DOHH2 (cell line): ENCODE results near the gene MVB12B.

Experiments
- H3F3A ChIP-seq: fragments of 200-600 bp; sonication (generic), shearing (Covaris generic); 2 replicates; pipeline ENCODE4 v1.6.0; 2016; ENCODE audit warnings: antibody characterized with exemption, mild to moderate bottlenecking; ENCODE audit not compliant: control insufficient read depth, insufficient read depth
- H3K27ac ChIP-seq: fragments of 200-600 bp; sonication (generic); 2 replicates; pipeline ENCODE4 v1.5.1; 2014; ENCODE audit warnings: low read depth, mild to moderate bottlenecking, low read length, moderate library complexity
- H3K27me3 ChIP-seq: fragments of 200-600 bp; sonication (generic); 2 replicates; pipeline ENCODE4 v1.6.1; 2014; ENCODE audit warnings: mild to moderate bottlenecking, low read length, mixed read lengths; ENCODE audit not compliant: control insufficient read depth
- H3K36me3 ChIP-seq: fragments of 200-600 bp; sonication (generic); 2 replicates; pipeline ENCODE4 v1.6.1; 2014; ENCODE audit warnings: mild to moderate bottlenecking, low read length, moderate library complexity, mixed read lengths; ENCODE audit not compliant: control insufficient read depth
- H3K4me1 ChIP-seq: fragments of 200-600 bp; sonication (generic); 2 replicates; pipeline ENCODE4 v1.6.1; 2014; ENCODE audit warnings: mild to moderate bottlenecking, low read length, mixed read lengths; ENCODE audit not compliant: control insufficient read depth
- H3K4me2 ChIP-seq: fragments of 200-600 bp; sonication (generic); 2 replicates; pipeline ENCODE4 v1.6.0; 2014; ENCODE audit warnings: mild to moderate bottlenecking, low read length, moderate library complexity
- H3K4me3 ChIP-seq: fragments of 200-600 bp; sonication (generic); 2 replicates; pipeline ENCODE4 v1.5.1; 2014; ENCODE audit warnings: mild to moderate bottlenecking, low read length, mixed read lengths
- H3K79me2 ChIP-seq: fragments of 200-600 bp; sonication (generic); 2 replicates; pipeline ENCODE4 v1.6.1; 2014; ENCODE audit warnings: mild to moderate bottlenecking, low read length, mixed read lengths; ENCODE audit not compliant: control insufficient read depth
- H3K9me2 ChIP-seq: fragments of 200-600 bp; sonication (generic); replicated peaks from 2 replicates; pipeline ENCODE4 v1.6.1; 2014; ENCODE audit warnings: mild to moderate bottlenecking, low read length, mixed read lengths; ENCODE audit not compliant: control insufficient read depth
- H3K9me3 ChIP-seq: fragments of 200-600 bp; sonication (generic); 2 replicates; pipeline ENCODE4 v1.6.1; 2014; ENCODE audit warnings: antibody characterized with exemption, low read length, mixed read lengths; ENCODE audit not compliant: control insufficient read depth, insufficient read depth
- H4K20me1 ChIP-seq: fragments of 200-600 bp; sonication (generic); 2 replicates; pipeline ENCODE4 v1.6.0; 2014; ENCODE audit warnings: low read depth, mild to moderate bottlenecking, antibody characterized with exemption, low read length, moderate library complexity; ENCODE audit not compliant: control insufficient read depth, insufficient read depth
- EZH2phosphoT487 ChIP-seq: fragments of 200-600 bp; sonication (generic); IDR thresholded peaks from 2 replicates; pipeline ENCODE4 v1.6.1; 2017; ENCODE audit warnings: borderline replicate concordance, mild to moderate bottlenecking, antibody characterized with exemption, low read length, moderate library complexity, mixed read lengths
- TF ChIP-seq, protein P1 (sequence below): fragments of 200-600 bp; sonication (generic); IDR thresholded peaks from one replicate; pipeline ENCODE4 v1.5.1; 2014; ENCODE audit warnings: antibody characterized with exemption, mild to moderate bottlenecking, low read depth, low read length; ENCODE audit not compliant: poor library complexity, severe bottlenecking

Gene MVB12B

DNA sequence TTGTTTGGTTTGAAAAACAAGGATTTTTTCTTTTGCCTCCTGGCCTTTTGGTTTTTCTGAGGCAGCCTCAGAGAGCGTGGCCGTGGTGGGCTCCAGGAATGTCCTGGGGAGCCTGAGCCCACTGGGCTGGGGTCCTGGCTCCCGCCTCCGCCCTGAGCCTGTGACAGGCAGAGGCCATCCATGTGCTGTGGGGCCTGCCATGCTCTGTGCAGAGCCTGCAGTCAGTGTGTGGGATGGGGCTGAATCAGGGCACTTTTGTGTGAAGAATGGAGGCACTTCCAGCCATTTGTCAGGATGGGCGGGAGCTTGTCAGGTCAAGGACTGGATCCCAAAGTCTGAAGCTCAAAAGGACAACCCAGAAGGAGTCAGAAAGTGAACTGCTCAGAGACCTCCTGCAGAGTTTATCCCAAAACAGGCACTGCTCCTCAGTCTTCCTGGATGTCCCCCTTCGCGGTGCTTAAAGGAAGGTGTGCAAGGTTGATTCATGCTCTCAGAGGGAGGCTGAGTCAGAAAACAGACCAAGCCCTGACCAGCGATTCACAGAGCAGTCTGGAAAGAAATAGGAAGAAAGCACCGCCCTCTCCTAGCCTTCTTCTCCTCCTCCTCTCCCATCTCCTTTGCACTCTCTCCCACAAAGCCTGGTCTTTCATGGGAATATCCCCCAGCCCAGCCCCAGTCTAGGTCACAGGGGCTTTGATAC, 53.2 kb downstream of the MVB12B start:
- Histone ChIP-seq H3K4me3 (no peak overlapping the region), H3K36me3 (no peaks in the 10 kb centered on the region), H4K20me1 (no peaks in the 10 kb centered on the region), H3K4me2 (no peak overlapping the region), H3K9me2 (no peaks in the 10 kb centered on the region), H3K27ac (no peak overlapping the region), H3K79me2 (no peaks in the 10 kb centered on the region), H3K27me3 (peaks cover 21% of the 10 kb centered on the region), H3F3A (no peaks in the 10 kb centered on the region), H3K4me1 (no peaks in the 10 kb centered on the region), H3K9me3 (no peaks in the 10 kb centered on the region)
- no peak for TF ChIP-seq EZH2phosphoT487
- TF ChIP-seq, protein P1, sequence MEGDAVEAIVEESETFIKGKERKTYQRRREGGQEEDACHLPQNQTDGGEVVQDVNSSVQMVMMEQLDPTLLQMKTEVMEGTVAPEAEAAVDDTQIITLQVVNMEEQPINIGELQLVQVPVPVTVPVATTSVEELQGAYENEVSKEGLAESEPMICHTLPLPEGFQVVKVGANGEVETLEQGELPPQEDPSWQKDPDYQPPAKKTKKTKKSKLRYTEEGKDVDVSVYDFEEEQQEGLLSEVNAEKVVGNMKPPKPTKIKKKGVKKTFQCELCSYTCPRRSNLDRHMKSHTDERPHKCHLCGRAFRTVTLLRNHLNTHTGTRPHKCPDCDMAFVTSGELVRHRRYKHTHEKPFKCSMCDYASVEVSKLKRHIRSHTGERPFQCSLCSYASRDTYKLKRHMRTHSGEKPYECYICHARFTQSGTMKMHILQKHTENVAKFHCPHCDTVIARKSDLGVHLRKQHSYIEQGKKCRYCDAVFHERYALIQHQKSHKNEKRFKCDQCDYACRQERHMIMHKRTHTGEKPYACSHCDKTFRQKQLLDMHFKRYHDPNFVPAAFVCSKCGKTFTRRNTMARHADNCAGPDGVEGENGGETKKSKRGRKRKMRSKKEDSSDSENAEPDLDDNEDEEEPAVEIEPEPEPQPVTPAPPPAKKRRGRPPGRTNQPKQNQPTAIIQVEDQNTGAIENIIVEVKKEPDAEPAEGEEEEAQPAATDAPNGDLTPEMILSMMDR, result no peak

DNA sequence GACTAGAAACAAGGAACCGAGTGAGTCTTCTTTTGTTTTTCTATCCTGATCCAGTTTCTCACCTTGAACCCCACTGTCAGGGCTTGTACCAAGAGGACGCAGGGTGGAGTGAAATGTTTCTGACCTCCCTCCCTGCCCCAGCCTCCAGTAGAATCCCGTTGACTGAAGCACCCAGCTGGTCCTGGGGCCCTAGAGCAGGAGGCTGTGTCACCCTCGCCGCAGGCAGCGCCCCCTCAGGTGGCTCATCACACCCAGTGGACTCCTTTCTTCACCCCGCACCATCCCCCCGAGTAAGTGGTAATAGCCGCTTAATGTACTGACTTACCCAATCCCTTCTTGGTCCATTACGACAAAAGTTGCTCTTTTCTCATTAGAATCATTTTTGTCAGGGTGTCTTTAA, 53.8 kb downstream of the MVB12B start:
- Histone ChIP-seq H3K4me2 (no peak overlapping the region), H3K27me3 (peaks cover 21% of the 10 kb centered on the region), H3K4me1 (no peaks in the 10 kb centered on the region)

DNA sequence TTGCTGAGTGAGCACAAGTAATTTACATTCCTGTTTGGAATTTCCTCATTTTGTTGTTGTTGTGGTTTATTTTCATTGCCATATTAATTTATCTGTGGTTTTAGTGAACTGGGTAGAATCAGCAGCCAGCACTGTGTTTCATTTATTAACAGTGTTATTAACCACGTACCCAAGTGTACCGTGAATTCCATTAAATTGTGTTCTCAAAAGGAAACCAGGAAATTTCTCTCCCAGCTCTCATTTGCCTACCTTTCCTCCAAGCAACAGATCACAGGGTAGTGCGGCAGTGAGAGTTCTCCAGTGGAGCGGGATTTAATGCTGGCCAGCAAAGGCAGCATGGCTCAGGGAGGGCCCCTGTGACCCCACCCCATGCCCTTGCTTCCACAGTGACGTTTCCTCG, 54.6 kb downstream of the MVB12B start:
- H3K27me3 ChIP-seq, result peaks cover 18% of the 10 kb centered on the region
- no peaks in the 10 kb centered on the region for H3K9me2 ChIP-seq
- TF ChIP-seq EZH2phosphoT487, result no peak
- TF ChIP-seq, protein P1, result no peak

More for the DNA sequence above, 53.8 kb downstream of the MVB12B start:
- H3K79me2 ChIP-seq, result no peaks in the 10 kb centered on the region
- H3K4me3 ChIP-seq, result no peak overlapping the region
- no peaks in the 10 kb centered on the region for H4K20me1 ChIP-seq
- H3K9me3 ChIP-seq, result no peaks in the 10 kb centered on the region
- no peaks in the 10 kb centered on the region for H3F3A ChIP-seq
- H3K9me2 ChIP-seq, result no peaks in the 10 kb centered on the region
- H3K36me3 ChIP-seq, result no peaks in the 10 kb centered on the region
- TF ChIP-seq, protein P1, result no peak
- no peak for TF ChIP-seq EZH2phosphoT487
- H3K27ac ChIP-seq, result no peak overlapping the region

More for the DNA sequence above, 54.6 kb downstream of the MVB12B start:
- H4K20me1 ChIP-seq, result no peaks in the 10 kb centered on the region
- no peaks in the 10 kb centered on the region for H3K9me3 ChIP-seq
- H3K36me3 ChIP-seq, result no peaks in the 10 kb centered on the region
- H3K4me3 ChIP-seq, result no peak overlapping the region
- H3K27ac ChIP-seq, result no peak overlapping the region
- H3K79me2 ChIP-seq, result no peaks in the 10 kb centered on the region
- H3K4me2 ChIP-seq, result no peak overlapping the region
- H3F3A ChIP-seq, result no peaks in the 10 kb centered on the region
- no peaks in the 10 kb centered on the region for H3K4me1 ChIP-seq
